OCI-LY7 (cell line): ENCODE data around the gene UBTD1. TPM values are rescaled to one million over a fixed set of nuclear protein-coding genes. Genes with fewer than 3 reads are reported as not detected.

ENCODE experiments used
- BruUV-seq: library from RNA; stranded (reverse); fragments of 400-500 nt; replicated peaks from 2 replicates; lab custom pipeline; 2021; lab: Mats Ljungman, UMichigan
- CTCF ChIA-PET: fragments of 300-600 bp; sonication (Branson Sonifier 250); formaldehyde crosslinking; loops from one replicate; lab custom pipeline; 2022; ENCODE audit warnings: antibody characterized with exemption; ENCODE audit not compliant: unreplicated experiment; lab: Charles Lee
- POLR2A ChIA-PET: fragments of 300-600 bp; sonication (Branson Sonifier 250); formaldehyde crosslinking; loops from one replicate; lab custom pipeline; 2022; ENCODE audit warnings: antibody characterized with exemption; lab: Charles Lee
- DNase-seq: peaks from one replicate; pipeline ENCODE4 v3.0.0-alpha.2; 2015; ENCODE audit warnings: low spot score
- H2AFZ ChIP-seq: fragments of 200-600 bp; sonication (generic), shearing (Covaris generic); 2 replicates; pipeline ENCODE4 v1.6.1; 2014; ENCODE audit warnings: mild to moderate bottlenecking, antibody characterized with exemption, low read length, moderate library complexity
- H3K27ac ChIP-seq: fragments of 200-600 bp; sonication (generic); 2 replicates; pipeline ENCODE4 v1.5.1; 2014; ENCODE audit warnings: mixed run types, low read depth, mild to moderate bottlenecking, moderate library complexity, low read length, inconsistent platforms; ENCODE audit not compliant: poor library complexity, severe bottlenecking
- H3K36me3 ChIP-seq: fragments of 200-600 bp; sonication (generic); 2 replicates; pipeline ENCODE4 v1.6.1; 2014; ENCODE audit warnings: mild to moderate bottlenecking, antibody characterized with exemption, low read length, moderate library complexity, mixed read lengths; ENCODE audit not compliant: insufficient read depth
- H3K4me1 ChIP-seq: fragments of 200-600 bp; sonication (generic); 2 replicates; pipeline ENCODE4 v1.5.1; 2014; ENCODE audit warnings: mild to moderate bottlenecking, low read length; ENCODE audit not compliant: insufficient read depth, poor library complexity, severe bottlenecking
- H3K4me2 ChIP-seq: fragments of 200-600 bp; sonication (generic); 2 replicates; pipeline ENCODE4 v1.6.1; 2014; ENCODE audit warnings: mild to moderate bottlenecking, low read length
- H3K4me3 ChIP-seq: fragments of 200-600 bp; sonication (generic); 2 replicates; pipeline ENCODE4 v1.5.1; 2014; ENCODE audit warnings: mild to moderate bottlenecking, low read depth, low read length; ENCODE audit not compliant: poor library complexity, severe bottlenecking
- H3K79me2 ChIP-seq: fragments of 200-600 bp; sonication (generic); 2 replicates; pipeline ENCODE4 v1.6.1; 2016; ENCODE audit warnings: low read depth, mild to moderate bottlenecking, low read length, moderate library complexity, mixed read lengths; ENCODE audit not compliant: insufficient read depth
- H3K9me2 ChIP-seq: fragments of 200-600 bp; sonication (generic); 2 replicates; pipeline ENCODE4 v1.6.1; 2016; ENCODE audit warnings: mild to moderate bottlenecking, low read length, mixed read lengths; ENCODE audit not compliant: insufficient read depth
- H3K9me3 ChIP-seq: fragments of 200-600 bp; sonication (generic); 2 replicates; pipeline ENCODE4 v1.6.1; 2014; ENCODE audit warnings: mild to moderate bottlenecking, mixed run types, low read length, mixed read lengths
- H4K20me1 ChIP-seq: fragments of 200-600 bp; sonication (generic); 2 replicates; pipeline ENCODE4 v1.6.1; 2014; ENCODE audit warnings: mild to moderate bottlenecking, antibody characterized with exemption, low read length, moderate library complexity, mixed read lengths; ENCODE audit not compliant: insufficient read depth
- EZH2phosphoT487 ChIP-seq: fragments of 200-600 bp; sonication (generic); IDR thresholded peaks from 2 replicates; pipeline ENCODE4 v1.6.1; 2018; ENCODE audit warnings: low read depth, borderline replicate concordance, mild to moderate bottlenecking, mixed run types, antibody characterized with exemption, low read length, moderate library complexity, mixed read lengths
- intact Hi-C: fragments of 100-400 bp; cut with micrococcal nuclease; formaldehyde crosslinking; loops from one replicate; pipeline ENCODE4 v1.10.0; 2022; ENCODE audit not compliant: unreplicated experiment
- total RNA-seq, 2 experiments: library from RNA; depleted of rRNA in 1 of 2; stranded (reverse); fragments of >200 nt in 1 of 2; shearing (Covaris generic) in 1 of 2; gene quantifications; 2 replicates each; pipeline ENCODE4 v1.2.3, GENCODE V29; 2014 to 2022
- TF ChIP-seq, protein P1 (sequence below): fragments of 200-600 bp; sonication (generic); conservative IDR thresholded peaks from 2 replicates; pipeline ENCODE4 v1.5.1; 2014; ENCODE audit warnings: mild to moderate bottlenecking, antibody characterized with exemption, low read length, moderate library complexity, mixed read lengths

The UBTD1 gene
- total RNA-seq, 2 experiments from 2014 or later: 1.4 to 2.2 TPM

GRCh38 chr10:97584060-97584797, 85.5 kb downstream of the UBTD1 start, which contains the start of gene HOGA1:
Gene HOGA1, plus strand, starts transcription at chr10:97584389. Its CDS starts 315 bp downstream, at chr10:97584704.
- no peaks in the 10 kb centered on the region for H3K79me2 ChIP-seq
- TF ChIP-seq EZH2phosphoT487: no peak
- TF ChIP-seq, protein P1, sequence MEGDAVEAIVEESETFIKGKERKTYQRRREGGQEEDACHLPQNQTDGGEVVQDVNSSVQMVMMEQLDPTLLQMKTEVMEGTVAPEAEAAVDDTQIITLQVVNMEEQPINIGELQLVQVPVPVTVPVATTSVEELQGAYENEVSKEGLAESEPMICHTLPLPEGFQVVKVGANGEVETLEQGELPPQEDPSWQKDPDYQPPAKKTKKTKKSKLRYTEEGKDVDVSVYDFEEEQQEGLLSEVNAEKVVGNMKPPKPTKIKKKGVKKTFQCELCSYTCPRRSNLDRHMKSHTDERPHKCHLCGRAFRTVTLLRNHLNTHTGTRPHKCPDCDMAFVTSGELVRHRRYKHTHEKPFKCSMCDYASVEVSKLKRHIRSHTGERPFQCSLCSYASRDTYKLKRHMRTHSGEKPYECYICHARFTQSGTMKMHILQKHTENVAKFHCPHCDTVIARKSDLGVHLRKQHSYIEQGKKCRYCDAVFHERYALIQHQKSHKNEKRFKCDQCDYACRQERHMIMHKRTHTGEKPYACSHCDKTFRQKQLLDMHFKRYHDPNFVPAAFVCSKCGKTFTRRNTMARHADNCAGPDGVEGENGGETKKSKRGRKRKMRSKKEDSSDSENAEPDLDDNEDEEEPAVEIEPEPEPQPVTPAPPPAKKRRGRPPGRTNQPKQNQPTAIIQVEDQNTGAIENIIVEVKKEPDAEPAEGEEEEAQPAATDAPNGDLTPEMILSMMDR: no peak
- H3K36me3 ChIP-seq: no peaks in the 10 kb centered on the region
- H2AFZ ChIP-seq: no peak within 1 kb of the TSS
- no peak within 1 kb of the TSS for H3K4me3 ChIP-seq
- H4K20me1 ChIP-seq: no peaks in the 10 kb centered on the region
- ChIA-PET CTCF (no interaction called here), POLR2A (no interaction called here)
- no peak within 1 kb of the TSS for H3K27ac ChIP-seq
- no TSS peak for BruUV-seq
- H3K9me2 ChIP-seq: no peaks in the 10 kb centered on the region
- intact Hi-C loops: no loop called here
- no peak for DNase-seq
- H3K4me1 ChIP-seq: no peaks in the 10 kb centered on the region
- H3K4me2 ChIP-seq: no peak within 1 kb of the TSS
- H3K9me3 ChIP-seq: no peaks in the 10 kb centered on the region

DNA sequence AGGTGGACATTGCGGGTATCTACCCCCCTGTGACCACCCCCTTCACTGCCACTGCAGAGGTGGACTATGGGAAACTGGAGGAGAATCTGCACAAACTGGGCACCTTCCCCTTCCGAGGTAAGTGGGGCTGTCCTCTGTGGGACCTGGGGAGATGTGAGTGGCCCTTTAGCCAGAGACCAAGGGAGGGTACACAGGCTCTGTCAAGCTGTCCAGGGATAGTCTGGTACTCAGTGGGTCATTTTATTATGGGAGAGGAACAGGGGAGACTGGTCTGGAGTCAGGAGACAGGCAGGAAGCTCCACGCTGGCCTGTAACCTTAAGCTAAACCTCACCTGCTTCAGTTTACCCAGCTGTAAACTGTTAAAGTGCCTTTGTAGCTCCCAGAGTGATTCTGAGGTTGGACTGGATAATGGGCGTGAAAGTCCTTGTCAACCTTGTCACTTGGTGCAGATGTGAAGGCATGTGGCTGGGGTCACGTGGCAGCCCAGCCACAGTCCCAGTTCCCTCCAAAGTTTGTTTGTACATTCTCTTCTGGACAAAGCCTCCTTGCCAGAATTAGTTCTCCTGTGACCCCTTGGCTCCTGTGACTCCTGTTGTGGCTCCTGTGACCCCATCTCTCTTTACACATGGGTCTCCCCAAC, 86.2 kb downstream of the UBTD1 start:
- intact Hi-C loops: no loop called here
- Histone ChIP-seq H2AFZ (no peak overlapping the region), H3K4me3 (no peak overlapping the region), H3K79me2 (no peaks in the 10 kb centered on the region), H3K27ac (no peak overlapping the region), H3K9me2 (no peaks in the 10 kb centered on the region), H3K36me3 (no peaks in the 10 kb centered on the region), H3K9me3 (no peaks in the 10 kb centered on the region), H3K4me2 (no peak overlapping the region), H4K20me1 (no peaks in the 10 kb centered on the region), H3K4me1 (no peaks in the 10 kb centered on the region)
- ChIA-PET CTCF (no interaction called here), POLR2A (no interaction called here)
- TF ChIP-seq, protein P1: no peak
- TF ChIP-seq EZH2phosphoT487: no peak
- BruUV-seq: no TSS peak
- no peak for DNase-seq

DNA sequence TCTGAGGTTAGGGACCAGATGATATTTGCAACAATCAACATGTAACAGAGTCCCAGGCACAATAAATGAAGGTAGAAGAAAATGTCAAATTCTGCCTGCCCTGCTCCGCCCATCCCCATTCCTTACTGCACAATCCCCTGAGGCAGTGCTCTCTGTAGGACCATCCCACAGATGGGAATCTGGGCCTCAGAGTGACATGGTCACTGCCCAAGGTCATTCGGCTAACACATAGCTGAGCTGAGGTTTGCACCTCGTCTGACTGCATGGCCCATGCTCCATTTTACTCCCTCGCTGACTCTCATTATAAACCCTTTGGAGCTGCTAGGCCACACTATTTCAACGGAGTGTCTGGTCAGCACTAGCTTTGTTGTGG, 86.7 kb downstream of the UBTD1 start:
- H3K9me2 ChIP-seq: no peaks in the 10 kb centered on the region
- intact Hi-C loops: no loop called here
- H3K4me3 ChIP-seq: no peak overlapping the region
- H3K4me2 ChIP-seq: no peak overlapping the region
- no peak overlapping the region for H3K27ac ChIP-seq
- CTCF ChIA-PET: no interaction called here
- H3K36me3 ChIP-seq: no peaks in the 10 kb centered on the region
- DNase-seq: no peak
- no peak overlapping the region for H2AFZ ChIP-seq
- no peaks in the 10 kb centered on the region for H3K9me3 ChIP-seq
- POLR2A ChIA-PET: no interaction called here
- no peaks in the 10 kb centered on the region for H4K20me1 ChIP-seq
- TF ChIP-seq EZH2phosphoT487: no peak
- TF ChIP-seq, protein P1: no peak
- BruUV-seq: no TSS peak
- no peaks in the 10 kb centered on the region for H3K79me2 ChIP-seq
- no peaks in the 10 kb centered on the region for H3K4me1 ChIP-seq
